Kidney tubule cell (primary cell): ENCODE measurements around the gene LYSMD2.

ENCODE experiments used
- DNase-seq: peaks from one replicate; pipeline ENCODE4 v3.0.0-alpha.2; 2018; ENCODE audit warnings: low spot score

LYSMD2 gene

GRCh38 chr15:51718746-51719145 lies 18.7 kb downstream of the LYSMD2 start:
- DNase-seq: no peak

- DNase-seq: no peak
These were observed 19.2 kb downstream of the LYSMD2 start for GRCh38 chr15:51718219-51718618.

GRCh38 chr15:51714911-51715310 lies 22.5 kb downstream of the LYSMD2 start:
- no peak for DNase-seq

GRCh38 chr15:51714162-51714561 lies 23.3 kb downstream of the LYSMD2 start:
- no peak for DNase-seq

GRCh38 chr15:51709031-51709430 lies 28.4 kb downstream of the LYSMD2 start:
- DNase-seq: no peak

- no peak for DNase-seq
These were observed 29.4 kb downstream of the LYSMD2 start for GRCh38 chr15:51708013-51708412.

DNA sequence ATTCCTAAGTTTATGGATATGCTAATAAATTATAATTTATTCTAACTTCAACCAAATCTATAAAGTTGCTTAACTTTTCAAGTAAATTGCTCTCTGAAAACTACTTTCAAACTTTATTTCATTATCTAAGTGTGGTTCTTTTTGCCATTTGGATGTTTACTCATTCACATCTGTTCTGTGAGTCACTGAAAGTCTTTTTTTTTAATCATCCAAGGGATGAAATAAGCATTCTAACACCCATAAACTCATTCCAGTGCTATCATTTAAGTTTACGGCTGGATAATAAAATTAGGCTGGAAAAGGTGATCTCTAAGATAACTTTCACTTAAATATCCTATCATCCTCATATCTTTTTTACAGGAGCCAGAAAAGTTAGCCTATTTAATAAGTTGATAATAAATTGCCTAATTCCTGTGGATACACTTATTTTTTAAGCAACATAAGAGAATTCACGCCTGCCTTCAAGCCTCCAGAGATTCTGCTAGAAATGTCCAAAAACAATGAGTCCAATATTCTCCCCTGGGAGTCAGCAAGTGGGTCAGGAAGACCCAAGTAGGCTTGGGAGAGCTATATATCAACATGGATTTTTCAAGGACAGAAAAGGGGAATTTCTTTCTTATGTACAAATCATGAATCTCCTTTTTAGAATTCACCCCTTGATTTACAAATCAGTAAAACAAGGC lies 30.4 kb downstream of the LYSMD2 start:
- DNase-seq: no peak

DNA sequence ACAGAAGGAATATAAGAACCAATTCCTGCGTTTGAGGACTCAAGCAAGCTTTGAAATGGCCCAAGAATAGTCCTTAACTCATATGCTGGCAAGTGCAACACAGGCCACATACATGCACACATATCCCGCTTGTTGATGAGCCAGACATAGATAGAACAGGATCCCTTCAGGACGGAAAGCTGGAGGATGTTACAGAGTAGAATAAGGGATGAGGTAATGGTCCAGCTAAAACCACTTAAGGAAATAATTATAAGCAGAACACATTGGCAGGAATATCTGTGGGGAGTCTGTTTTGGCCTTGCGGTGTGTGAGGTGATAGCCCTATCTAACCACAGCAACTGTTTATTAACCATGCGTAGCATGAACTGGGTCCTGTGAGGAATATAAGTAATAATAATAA lies 31.2 kb downstream of the LYSMD2 start:
- no peak for DNase-seq

GRCh38 chr15:51702710-51703109 lies 34.7 kb downstream of the LYSMD2 start:
- DNase-seq: no peak

DNA sequence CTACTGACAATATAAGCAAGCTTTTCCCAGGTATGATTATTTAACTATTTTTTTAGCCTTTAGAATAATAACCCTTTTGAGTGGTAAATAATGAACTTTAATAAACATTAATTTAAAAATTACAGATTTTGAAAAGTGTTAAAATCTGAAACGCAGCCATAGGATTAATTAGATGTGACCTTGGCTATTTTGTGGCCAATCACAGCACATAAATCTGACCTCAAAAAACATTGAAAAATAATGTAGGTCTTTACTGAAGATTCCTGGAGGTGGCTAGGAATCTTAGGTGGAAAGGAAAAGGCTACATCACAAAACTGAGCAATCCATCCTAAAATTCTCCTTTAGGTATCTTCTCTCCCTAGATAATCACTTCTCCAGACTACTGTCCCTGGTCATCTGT lies 38.1 kb downstream of the LYSMD2 start:
- DNase-seq: no peak

GRCh38 chr15:51697163-51697562 lies 40.3 kb downstream of the LYSMD2 start:
- DNase-seq: no peak

GRCh38 chr15:51696566-51696965 lies 40.9 kb downstream of the LYSMD2 start:
- no peak for DNase-seq

DNA sequence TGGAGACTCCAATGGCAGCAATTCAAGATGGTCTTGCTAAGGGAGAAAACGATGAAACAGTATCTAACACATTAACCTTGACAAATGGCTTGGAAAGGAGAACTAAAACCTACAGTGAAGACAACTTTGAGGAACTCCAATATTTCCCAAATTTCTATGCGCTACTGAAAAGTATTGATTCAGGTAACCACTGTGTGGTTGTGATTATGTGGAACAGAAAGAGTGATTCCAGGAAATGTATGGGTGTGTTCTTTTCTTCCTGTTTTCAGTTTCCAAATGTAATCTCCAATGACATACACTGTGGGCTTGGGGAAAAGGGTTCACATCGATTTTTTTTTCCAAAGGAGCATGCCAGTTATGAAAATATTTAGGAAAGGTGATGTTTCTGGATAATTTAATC lies 45.3 kb downstream of the LYSMD2 start:
- no peak for DNase-seq

DNA sequence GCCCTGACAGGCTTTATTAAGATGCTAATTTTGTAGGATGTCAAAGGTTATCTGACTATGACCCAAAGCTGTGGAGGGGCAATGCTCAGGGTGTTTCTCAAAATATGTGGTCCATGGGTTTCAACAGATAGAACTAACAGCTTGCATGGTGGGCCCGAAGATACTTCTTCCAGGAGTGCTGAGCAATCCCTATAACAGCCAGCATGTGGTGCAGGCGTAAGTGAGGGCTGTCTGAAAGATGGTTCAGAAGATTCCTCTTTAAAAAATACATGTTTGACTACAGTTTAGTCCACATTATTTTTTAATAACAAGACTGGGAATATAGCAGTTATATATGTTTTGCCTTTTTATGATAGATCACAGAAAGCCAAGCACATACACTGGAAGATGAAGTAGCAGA lies 48.6 kb downstream of the LYSMD2 start:
- DNase-seq: no peak

DNA sequence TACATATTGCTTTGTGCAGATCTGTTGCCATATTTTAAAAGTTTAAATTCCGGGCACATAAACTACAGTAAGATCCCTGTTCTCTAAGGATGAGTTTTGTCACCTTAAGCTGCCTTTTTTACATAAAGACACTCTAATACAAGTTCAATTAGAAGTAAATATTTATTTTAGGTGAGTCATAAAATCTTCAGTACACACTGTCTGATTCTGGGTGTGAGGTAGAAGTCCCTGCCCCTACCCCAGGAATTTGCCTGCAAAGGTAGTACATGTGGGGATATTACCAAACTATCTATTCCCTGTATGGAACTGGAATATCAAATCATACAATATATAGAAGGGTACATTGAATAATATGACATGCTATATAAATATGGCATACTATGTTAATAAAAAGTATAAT lies 49.9 kb downstream of the LYSMD2 start:
- DNase-seq: no peak

GRCh38 chr15:51681303-51681963 lies 56.0 kb downstream of the LYSMD2 start, which contains the start of gene SCG3:
SCG3 (plus strand) TSS chr15:51681503; CDS start chr15:51681756, 253 bp downstream.
- peak; percentile 75 for DNase-seq

GRCh38 chr15:51680321-51680720 lies 57.1 kb downstream of the LYSMD2 start:
- DNase-seq: no peak

DNA sequence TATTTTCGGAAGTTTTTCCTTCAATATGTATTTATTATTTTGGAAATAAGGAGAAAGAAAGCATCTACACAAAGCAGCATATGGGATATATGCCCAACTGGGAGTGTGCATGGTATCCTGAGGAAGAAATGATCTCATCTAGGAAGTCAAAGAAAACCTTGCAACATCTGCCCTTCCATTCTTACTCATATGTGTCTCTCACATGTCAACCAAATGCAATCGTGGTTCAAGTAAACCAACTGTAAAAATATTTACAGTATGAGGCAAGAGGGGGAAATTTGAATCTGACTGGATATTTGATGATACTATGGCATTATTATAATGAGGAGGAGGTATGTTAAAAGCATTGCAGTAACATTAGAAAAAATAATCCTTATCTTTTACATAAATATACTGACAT lies 59.4 kb downstream of the LYSMD2 start:
- no peak for DNase-seq

- DNase-seq: no peak
These were observed 60.0 kb downstream of the LYSMD2 start for GRCh38 chr15:51677452-51677851.

DNA sequence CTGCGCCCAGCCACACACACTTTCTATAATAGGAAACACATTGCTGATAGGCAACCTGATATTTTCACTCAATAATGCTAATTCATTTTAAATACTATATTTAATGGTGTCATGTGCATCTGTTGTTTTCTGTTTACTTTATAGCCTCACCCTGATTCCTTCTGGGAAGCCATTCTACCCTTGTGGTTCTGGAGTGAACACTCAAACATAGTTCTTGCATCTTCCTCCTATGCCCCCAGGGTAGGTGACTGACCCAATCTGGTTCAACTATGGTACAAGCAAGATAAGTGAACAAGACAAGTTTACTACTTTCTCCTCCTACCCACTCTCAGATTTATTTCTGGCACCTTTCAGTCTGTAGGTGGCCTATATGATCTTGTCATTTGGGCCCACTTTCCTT lies 60.4 kb downstream of the LYSMD2 start:
- no peak for DNase-seq

DNA sequence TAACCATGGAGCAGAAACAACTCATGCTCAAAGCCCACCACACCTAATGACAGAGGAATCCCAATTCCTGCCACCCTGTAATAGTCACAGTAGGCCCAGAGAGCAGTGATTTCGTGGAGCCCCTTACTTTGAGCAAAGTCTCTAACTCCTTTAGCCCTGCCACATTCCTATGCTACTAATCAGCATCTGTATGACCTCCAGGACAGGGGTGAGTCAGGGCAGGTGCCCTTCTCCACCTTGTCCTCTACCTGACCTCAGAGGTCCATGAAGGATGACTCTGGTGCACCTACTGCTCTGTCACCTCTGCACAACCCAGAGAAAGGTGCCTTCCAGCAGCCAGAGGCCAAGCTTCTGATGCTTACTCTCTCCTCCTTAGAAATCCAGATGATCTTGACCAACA lies 62.2 kb downstream of the LYSMD2 start:
- DNase-seq: no peak
